Chondrocyte (in vitro differentiated cells): ENCODE measurements around the gene CFAP299. TPM values are rescaled to one million over a fixed set of nuclear protein-coding genes. Genes with fewer than 3 reads are reported as not detected.

Experiments used
- DNase-seq: peaks from one replicate; pipeline ENCODE4 v3.0.0; 2021; ENCODE audit warnings: mixed read lengths, low spot score
- H3K27ac Mint-ChIP-seq: one replicate; pipeline ENCODE4 v1.8.0; 2021; ENCODE audit warnings: mild to moderate bottlenecking, moderate library complexity, mixed read lengths; ENCODE audit not compliant: unreplicated experiment
- H3K27me3 Mint-ChIP-seq: 2 replicates; pipeline ENCODE4 v1.8.0; 2021; ENCODE audit warnings: low read depth, mixed read lengths
- H3K36me3 Mint-ChIP-seq: 2 replicates; pipeline ENCODE4 v1.8.0; 2021; ENCODE audit warnings: low read depth, mixed read lengths
- H3K4me1 Mint-ChIP-seq: 2 replicates; pipeline ENCODE4 v1.8.0; 2021; ENCODE audit warnings: low read depth, mild to moderate bottlenecking, mixed read lengths
- H3K4me3 Mint-ChIP-seq: one replicate; pipeline ENCODE4 v1.8.0; 2021; ENCODE audit warnings: mild to moderate bottlenecking, moderate library complexity, mixed read lengths; ENCODE audit not compliant: unreplicated experiment
- H3K9me3 Mint-ChIP-seq: 2 replicates; pipeline ENCODE4 v1.8.0; 2021; ENCODE audit warnings: low read depth, mixed read lengths
- total RNA-seq: library from RNA; stranded (reverse); gene quantifications from 3 replicates; pipeline ENCODE4 v1.2.1, GENCODE V29; 2021
- TF ChIP-seq, protein P1 (sequence below): fragments of 200-600 bp; sonication (generic); IDR thresholded peaks from 2 replicates; pipeline ENCODE4 v1.5.0; 2021; ENCODE audit warnings: antibody characterized with exemption, mild to moderate bottlenecking, moderate library complexity

CFAP299 gene
- total RNA-seq, 1 donor from 2014 or later, result 0.52 TPM

DNA sequence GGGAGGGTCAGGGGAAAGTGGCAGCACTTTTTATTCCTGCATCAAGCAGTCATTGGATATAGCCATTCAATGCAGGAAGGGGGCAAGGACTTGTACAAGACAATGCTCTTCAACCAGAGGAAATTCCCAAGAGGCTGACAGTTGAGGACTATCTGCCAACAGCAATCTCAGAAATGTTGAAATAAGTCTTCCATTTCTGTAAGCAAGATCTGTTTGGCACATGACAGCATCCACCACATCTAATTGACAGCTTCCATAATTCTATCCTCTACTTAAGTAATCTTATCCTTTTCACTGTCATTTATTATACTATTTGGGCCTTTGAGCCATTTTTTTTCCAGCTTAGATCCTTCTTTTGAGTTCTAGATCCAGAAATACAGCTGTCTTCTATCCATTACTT is 110.7 kb downstream of the CFAP299 start:
- H3K27me3 Mint-ChIP-seq, result no peaks in the 10 kb centered on the region
- H3K27ac Mint-ChIP-seq, result no peak overlapping the region
- H3K4me3 Mint-ChIP-seq, result no peak overlapping the region
- no peaks in the 10 kb centered on the region for H3K36me3 Mint-ChIP-seq
- H3K9me3 Mint-ChIP-seq, result peaks cover 16% of the 10 kb centered on the region
- H3K4me1 Mint-ChIP-seq, result no peaks in the 10 kb centered on the region
- no peak for DNase-seq
- TF ChIP-seq, protein P1, sequence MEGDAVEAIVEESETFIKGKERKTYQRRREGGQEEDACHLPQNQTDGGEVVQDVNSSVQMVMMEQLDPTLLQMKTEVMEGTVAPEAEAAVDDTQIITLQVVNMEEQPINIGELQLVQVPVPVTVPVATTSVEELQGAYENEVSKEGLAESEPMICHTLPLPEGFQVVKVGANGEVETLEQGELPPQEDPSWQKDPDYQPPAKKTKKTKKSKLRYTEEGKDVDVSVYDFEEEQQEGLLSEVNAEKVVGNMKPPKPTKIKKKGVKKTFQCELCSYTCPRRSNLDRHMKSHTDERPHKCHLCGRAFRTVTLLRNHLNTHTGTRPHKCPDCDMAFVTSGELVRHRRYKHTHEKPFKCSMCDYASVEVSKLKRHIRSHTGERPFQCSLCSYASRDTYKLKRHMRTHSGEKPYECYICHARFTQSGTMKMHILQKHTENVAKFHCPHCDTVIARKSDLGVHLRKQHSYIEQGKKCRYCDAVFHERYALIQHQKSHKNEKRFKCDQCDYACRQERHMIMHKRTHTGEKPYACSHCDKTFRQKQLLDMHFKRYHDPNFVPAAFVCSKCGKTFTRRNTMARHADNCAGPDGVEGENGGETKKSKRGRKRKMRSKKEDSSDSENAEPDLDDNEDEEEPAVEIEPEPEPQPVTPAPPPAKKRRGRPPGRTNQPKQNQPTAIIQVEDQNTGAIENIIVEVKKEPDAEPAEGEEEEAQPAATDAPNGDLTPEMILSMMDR, result no peak

DNA sequence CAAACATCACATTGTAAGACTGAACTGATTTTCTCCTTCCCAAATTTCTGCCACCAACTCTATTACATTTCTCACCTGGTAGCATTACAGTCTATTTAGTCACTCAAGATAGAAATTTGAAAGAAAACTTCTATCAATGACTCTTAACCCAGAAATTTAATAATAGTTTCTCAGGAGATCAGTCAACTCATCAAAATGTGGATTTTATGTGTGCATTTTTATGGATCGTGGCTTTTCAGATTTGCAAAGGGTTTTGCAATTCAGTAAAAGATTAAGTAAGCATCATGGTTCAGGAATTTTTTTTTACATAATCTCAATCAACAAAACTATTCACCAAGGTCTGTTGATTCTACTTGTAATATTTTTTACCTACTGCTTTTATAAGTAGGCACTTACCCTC is 111.1 kb downstream of the CFAP299 start:
- DNase-seq, result no peak
- Mint-ChIP-seq H3K9me3 (peaks cover 16% of the 10 kb centered on the region), H3K27ac (no peak overlapping the region), H3K4me1 (no peaks in the 10 kb centered on the region), H3K4me3 (no peak overlapping the region), H3K27me3 (no peaks in the 10 kb centered on the region), H3K36me3 (no peaks in the 10 kb centered on the region)
- TF ChIP-seq, protein P1, result no peak

DNA sequence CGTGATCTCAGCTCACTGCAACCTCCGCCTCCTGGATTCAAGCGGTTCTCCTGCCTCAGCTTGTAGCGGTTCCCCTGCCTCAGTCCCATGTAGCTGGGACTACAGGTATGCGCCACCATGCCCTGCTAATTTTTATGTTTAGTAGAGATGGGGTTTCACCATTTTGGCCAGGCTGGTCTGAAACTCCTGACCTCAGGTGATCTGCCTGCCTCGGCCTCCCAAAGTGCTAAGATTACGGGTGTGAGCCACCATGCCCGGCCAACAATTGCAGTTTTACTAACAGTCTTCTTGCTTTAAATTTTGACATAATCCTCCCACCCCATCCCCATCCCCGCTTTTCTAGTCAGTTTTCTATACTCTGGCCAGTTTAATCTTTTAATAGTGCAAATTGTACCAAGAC is 112.0 kb downstream of the CFAP299 start:
- Mint-ChIP-seq H3K27ac (no peak overlapping the region), H3K9me3 (peaks cover 11% of the 10 kb centered on the region), H3K4me3 (no peak overlapping the region), H3K36me3 (no peaks in the 10 kb centered on the region), H3K4me1 (no peaks in the 10 kb centered on the region), H3K27me3 (no peaks in the 10 kb centered on the region)
- TF ChIP-seq, protein P1, result no peak
- DNase-seq, result no peak

DNA sequence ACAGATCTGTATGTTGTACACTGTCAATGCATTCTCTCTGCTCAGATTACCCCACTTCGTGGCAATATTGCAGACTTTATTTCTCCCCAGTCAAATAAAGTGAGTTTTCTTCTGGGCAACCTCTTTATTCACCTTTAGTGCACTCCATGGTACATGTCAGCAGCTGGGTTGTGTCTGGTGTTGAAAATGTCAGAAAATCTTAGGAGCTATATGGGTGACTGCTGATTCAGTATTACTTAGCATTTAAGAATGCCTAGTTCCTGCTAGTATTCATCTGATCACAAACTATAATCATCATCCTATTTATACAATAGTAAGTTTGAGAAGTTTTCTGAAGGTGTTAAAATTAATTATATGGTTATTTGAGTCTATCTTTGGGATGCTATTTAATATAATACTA is 112.5 kb downstream of the CFAP299 start:
- no peaks in the 10 kb centered on the region for H3K4me1 Mint-ChIP-seq
- DNase-seq, result no peak
- no peaks in the 10 kb centered on the region for H3K36me3 Mint-ChIP-seq
- H3K27me3 Mint-ChIP-seq, result no peaks in the 10 kb centered on the region
- H3K9me3 Mint-ChIP-seq, result peaks cover 7% of the 10 kb centered on the region
- TF ChIP-seq, protein P1, result no peak
- H3K4me3 Mint-ChIP-seq, result no peak overlapping the region
- no peak overlapping the region for H3K27ac Mint-ChIP-seq

DNA sequence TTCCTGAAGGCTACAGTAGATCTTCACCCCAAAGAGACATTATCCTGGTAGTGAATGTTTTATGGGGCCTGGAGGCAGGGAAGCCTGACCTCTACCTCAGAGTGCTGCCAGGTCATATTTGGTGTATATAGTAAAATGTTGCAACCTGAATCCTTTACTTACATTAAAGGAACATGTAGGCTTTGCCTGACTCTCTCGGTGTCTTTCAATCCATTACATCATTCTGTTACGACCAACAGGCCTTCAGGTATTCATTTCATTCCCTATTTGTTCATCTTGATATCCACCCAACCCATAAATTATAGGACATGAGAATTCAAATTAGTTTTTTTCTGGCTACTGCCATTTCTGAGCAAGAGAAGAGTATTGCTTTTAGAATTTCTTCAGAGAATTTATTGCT is 116.5 kb downstream of the CFAP299 start:
- H3K4me3 Mint-ChIP-seq, result no peak overlapping the region
- no peaks in the 10 kb centered on the region for H3K36me3 Mint-ChIP-seq
- TF ChIP-seq, protein P1, result no peak

More for the DNA sequence above, 116.5 kb downstream of the CFAP299 start:
- DNase-seq, result no peak
- H3K27me3 Mint-ChIP-seq, result no peaks in the 10 kb centered on the region
- no peak overlapping the region for H3K27ac Mint-ChIP-seq
- no peaks in the 10 kb centered on the region for H3K9me3 Mint-ChIP-seq
- no peaks in the 10 kb centered on the region for H3K4me1 Mint-ChIP-seq
